Panc1 (cell line): ENCODE measurements around the gene SPPL2C.

ENCODE experiments used
- CTCF ChIP-seq: fragments of 450-650 bp; IDR thresholded peaks from 2 replicates; pipeline ENCODE4 v1.5.1; 2017; ENCODE audit warnings: mild to moderate bottlenecking
- POLR2AphosphoS5 ChIP-seq: IDR thresholded peaks from 2 replicates; pipeline ENCODE4 v1.6.1; 2012; ENCODE audit warnings: mild to moderate bottlenecking, low read depth, low read length, moderate library complexity
- REST ChIP-seq, 2 experiments: IDR thresholded peaks; 2 replicates each; pipeline ENCODE4 v1.6.1; 2011 to 2012; ENCODE audit warnings: low read depth in 2 of 2, control low read depth in 1 of 2, low read length in 1 of 2, mild to moderate bottlenecking in 1 of 2, moderate library complexity in 1 of 2; ENCODE audit not compliant: insufficient read depth in 1 of 2

GRCh38 chr17:45874151-45874550 lies 29.5 kb downstream of the SPPL2C start:
- TF ChIP-seq CTCF (no peak), REST (IDR thresholded peaks at IDR 0.05; ENCODE audit: insufficient read depth in 1 of 2, low read depth in 2 of 2, low read length in 1 of 2) (no peak), POLR2AphosphoS5 (no peak)
